GM12872 (cell line): ENCODE measurements around the gene ZNF470.

Experiments used
- TF ChIP-seq, protein P1 (sequence below): IDR thresholded peaks from 3 replicates; pipeline ENCODE4 v1.5.1; 2011; ENCODE audit warnings: low read depth, mild to moderate bottlenecking, low read length, moderate library complexity; ENCODE audit not compliant: insufficient read depth

Gene ZNF470

DNA sequence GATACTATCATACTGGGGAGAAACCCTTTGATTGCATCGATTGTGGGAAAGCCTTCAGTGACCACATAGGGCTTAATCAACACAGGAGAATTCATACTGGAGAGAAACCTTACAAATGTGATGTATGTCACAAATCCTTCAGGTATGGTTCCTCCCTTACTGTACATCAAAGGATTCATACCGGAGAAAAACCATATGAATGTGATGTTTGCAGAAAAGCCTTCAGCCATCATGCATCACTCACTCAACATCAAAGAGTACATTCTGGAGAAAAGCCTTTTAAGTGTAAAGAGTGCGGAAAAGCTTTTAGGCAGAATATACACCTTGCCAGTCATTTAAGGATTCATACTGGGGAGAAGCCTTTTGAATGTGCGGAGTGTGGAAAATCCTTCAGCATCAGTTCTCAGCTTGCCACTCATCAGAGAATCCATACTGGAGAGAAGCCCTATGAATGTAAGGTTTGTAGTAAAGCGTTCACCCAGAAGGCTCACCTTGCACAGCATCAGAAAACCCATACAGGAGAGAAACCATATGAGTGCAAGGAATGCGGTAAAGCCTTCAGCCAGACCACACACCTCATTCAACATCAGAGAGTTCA is 12.9 kb upstream of the ZNF470 start:
- TF ChIP-seq, protein P1, sequence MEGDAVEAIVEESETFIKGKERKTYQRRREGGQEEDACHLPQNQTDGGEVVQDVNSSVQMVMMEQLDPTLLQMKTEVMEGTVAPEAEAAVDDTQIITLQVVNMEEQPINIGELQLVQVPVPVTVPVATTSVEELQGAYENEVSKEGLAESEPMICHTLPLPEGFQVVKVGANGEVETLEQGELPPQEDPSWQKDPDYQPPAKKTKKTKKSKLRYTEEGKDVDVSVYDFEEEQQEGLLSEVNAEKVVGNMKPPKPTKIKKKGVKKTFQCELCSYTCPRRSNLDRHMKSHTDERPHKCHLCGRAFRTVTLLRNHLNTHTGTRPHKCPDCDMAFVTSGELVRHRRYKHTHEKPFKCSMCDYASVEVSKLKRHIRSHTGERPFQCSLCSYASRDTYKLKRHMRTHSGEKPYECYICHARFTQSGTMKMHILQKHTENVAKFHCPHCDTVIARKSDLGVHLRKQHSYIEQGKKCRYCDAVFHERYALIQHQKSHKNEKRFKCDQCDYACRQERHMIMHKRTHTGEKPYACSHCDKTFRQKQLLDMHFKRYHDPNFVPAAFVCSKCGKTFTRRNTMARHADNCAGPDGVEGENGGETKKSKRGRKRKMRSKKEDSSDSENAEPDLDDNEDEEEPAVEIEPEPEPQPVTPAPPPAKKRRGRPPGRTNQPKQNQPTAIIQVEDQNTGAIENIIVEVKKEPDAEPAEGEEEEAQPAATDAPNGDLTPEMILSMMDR = no peak

DNA sequence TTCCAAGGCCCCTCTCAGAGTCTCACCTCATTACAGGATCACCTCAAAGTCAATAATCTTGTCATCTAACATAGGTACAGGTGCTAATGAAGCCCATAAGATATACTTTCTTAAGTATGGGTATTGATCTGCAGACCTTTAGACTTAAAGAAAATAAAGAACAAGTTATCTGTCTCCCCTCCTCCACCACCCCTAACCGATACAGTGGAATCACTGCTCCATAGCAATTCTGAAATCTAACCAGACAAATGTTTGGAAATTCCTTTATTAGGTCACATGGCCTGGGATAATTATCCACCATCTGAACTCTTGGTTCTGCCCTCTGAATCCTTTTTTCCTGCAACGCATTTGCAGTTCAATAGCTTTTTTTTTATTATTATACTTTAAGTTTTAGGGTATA is 4.5 kb upstream of the ZNF470 start:
- TF ChIP-seq, protein P1 = no peak

DNA sequence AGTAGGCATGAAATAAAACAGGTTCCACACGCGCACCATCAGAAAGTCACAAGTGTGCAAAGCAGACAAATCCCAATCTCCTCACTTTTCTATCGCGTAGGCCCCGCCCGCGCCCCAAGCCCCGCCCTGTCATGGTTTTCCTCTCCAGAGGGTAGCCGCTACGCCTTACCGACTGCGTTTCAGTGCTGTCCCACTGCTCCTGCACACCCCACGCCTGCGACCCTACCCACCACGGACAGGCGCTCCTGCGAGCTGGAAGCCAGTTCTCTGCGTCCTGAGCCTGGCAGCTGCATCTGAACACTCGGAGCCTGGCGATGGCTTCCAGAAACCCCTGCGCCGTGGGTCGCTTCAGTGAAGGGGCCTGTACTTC is 379 bp upstream of the ZNF470 start:
- TF ChIP-seq, protein P1 = no peak

DNA sequence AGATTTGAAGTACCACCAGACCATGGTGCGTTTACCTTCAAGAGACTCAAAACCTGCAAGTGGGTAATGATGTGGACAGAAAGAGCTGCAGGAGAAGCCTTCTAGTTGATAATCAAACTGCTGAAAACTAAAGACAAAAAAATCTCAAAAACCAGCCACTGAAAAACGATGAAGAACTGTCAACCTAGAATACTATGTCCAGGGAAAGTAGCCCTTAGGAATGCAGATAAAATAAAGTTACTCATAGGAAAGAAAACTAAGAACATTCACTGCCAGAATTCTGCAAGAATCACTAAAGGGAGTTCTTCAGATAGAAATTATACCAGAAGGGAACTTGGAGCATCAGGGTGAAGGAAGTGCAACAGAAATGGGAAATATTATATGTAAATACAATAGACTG is 5.3 kb downstream of the ZNF470 start:
- TF ChIP-seq, protein P1 = no peak

DNA sequence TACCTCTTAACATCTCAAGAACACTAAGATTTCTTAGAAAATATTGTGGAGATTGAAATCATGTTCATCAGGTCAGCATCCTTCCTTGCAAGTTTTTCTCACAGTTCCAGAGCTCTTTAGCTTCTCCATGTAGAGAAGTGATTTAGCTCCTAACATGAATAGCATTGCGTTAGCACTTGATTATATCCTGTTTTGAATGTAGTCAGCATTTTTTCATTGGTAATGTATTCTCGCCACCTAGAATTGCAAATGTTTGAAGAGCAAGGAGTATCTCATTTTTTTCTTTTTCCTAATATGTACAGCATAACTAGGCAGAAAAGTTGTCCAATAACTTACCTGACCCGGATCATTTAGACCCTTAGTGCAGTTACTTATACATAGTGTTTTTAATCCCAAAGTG is 6.6 kb downstream of the ZNF470 start:
- TF ChIP-seq, protein P1 = no peak

DNA sequence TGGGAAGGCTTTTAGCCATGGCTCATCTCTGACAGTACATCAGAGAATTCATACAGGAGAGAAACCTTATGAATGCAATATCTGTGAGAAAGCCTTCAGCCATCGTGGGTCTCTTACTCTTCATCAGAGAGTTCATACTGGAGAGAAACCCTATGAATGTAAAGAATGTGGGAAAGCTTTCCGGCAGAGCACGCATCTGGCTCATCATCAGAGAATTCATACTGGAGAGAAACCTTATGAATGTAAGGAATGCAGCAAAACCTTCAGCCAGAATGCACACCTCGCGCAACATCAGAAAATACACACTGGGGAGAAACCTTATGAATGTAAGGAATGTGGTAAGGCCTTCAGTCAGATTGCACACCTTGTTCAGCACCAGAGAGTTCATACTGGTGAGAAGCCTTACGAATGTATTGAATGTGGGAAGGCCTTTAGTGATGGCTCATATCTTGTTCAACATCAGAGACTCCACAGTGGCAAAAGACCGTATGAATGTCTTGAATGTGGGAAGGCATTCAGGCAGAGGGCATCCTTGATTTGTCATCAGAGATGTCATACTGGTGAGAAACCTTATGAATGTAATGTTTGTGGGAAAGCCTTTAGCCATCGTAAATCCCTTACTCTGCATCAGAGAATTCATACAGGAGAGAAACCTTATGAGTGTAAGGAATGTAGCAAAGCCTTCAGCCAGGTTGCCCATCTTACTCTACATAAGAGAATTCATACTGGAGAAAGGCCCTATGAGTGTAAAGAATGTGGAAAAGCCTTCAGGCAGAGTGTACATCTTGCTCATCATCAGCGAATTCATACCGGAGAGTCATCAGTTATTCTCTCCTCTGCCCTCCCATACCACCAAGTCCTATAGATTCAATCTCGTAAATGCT is 10.7 kb downstream of the ZNF470 start:
- TF ChIP-seq, protein P1 = no peak

DNA sequence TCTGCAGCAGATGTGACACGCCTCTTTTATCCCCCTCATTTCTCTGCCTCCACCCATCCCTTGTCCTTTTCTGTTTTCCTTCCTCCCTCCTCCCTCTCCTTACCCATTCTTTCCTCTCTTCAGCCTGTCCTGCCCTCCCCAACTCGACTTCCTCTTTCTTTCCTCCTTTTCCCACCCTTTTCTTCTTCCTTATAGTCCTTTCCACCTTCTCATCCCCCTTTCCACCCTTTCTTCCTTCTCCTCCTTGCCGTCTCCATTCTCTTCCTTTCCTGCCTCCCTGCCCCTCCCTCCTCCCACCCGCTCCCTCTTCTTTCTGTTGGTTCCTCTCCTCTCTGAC is 27.1 kb downstream of the ZNF470 start:
- TF ChIP-seq, protein P1 = no peak
